Astrocyte (in vitro differentiated cells and primary cell): Measurements from ENCODE around the gene CRYGN. TPM values are rescaled to one million over a fixed set of nuclear protein-coding genes. Genes with fewer than 3 reads are reported as not detected.
A peak's percentile ranks its signal among the peaks of the same experiment; 100 is the strongest.

Experiments used
- DNase-seq: peaks from one replicate; pipeline ENCODE4 v3.0.0-alpha.2; 2010; ENCODE audit warnings: low read depth
- FAIRE-seq: peaks from 2 replicates; lab custom pipeline; 2011; peaks lifted over from hg19 to GRCh38; lab: Jason Lieb, UNC
- H2AFZ ChIP-seq: 2 replicates; pipeline ENCODE4 v1.6.0; 2012; ENCODE audit warnings: low read depth, low read length, inconsistent platforms
- H3K27ac ChIP-seq: 2 replicates; pipeline ENCODE4 v1.5.1; 2011; ENCODE audit warnings: low read depth, low read length, inconsistent platforms
- H3K27me3 ChIP-seq: 2 replicates; pipeline ENCODE4 v1.6.0; 2011; ENCODE audit warnings: low read length, inconsistent platforms; ENCODE audit not compliant: insufficient read depth
- H3K36me3 ChIP-seq: 2 replicates; pipeline ENCODE4 v1.5.1; 2011; ENCODE audit warnings: low read length, inconsistent platforms; ENCODE audit not compliant: insufficient read depth
- H3K4me1 ChIP-seq: 2 replicates; pipeline ENCODE4 v1.5.1; 2011; ENCODE audit warnings: low read length, inconsistent platforms; ENCODE audit not compliant: insufficient read depth
- H3K4me2 ChIP-seq: 2 replicates; pipeline ENCODE4 v1.6.0; 2012; ENCODE audit warnings: low read length, inconsistent platforms
- H3K4me3 ChIP-seq: 2 replicates; pipeline ENCODE4 v1.5.1; 2011; ENCODE audit warnings: low read depth, mild to moderate bottlenecking, low read length, inconsistent platforms; ENCODE audit not compliant: insufficient read depth
- H3K79me2 ChIP-seq: 2 replicates; pipeline ENCODE4 v1.6.0; 2012; ENCODE audit warnings: mild to moderate bottlenecking, low read length, inconsistent platforms; ENCODE audit not compliant: insufficient read depth
- H3K9ac ChIP-seq: 2 replicates; pipeline ENCODE4 v1.6.0; 2012; ENCODE audit warnings: mild to moderate bottlenecking, low read length, inconsistent platforms
- H3K9me3 ChIP-seq: 2 replicates; pipeline ENCODE4 v1.5.1; 2012; ENCODE audit warnings: low read depth, mild to moderate bottlenecking, low read length, inconsistent platforms; ENCODE audit not compliant: insufficient read depth
- H4K20me1 ChIP-seq: 2 replicates; pipeline ENCODE4 v1.6.0; 2012; ENCODE audit warnings: low read length, inconsistent platforms; ENCODE audit not compliant: insufficient read depth
- H3K27ac Mint-ChIP-seq: one replicate; pipeline ENCODE4 v1.8.0; 2021; ENCODE audit warnings: mild to moderate bottlenecking, mixed read lengths; ENCODE audit not compliant: unreplicated experiment
- H3K27me3 Mint-ChIP-seq: one replicate; pipeline ENCODE4 v1.8.0; 2021; ENCODE audit warnings: low read depth, mixed read lengths; ENCODE audit not compliant: unreplicated experiment
- H3K36me3 Mint-ChIP-seq: one replicate; pipeline ENCODE4 v1.8.0; 2021; ENCODE audit warnings: low read depth, mixed read lengths; ENCODE audit not compliant: unreplicated experiment
- H3K4me1 Mint-ChIP-seq: one replicate; pipeline ENCODE4 v1.8.0; 2021; ENCODE audit warnings: low read depth, mixed read lengths; ENCODE audit not compliant: unreplicated experiment
- H3K4me3 Mint-ChIP-seq: one replicate; pipeline ENCODE4 v1.8.0; 2021; ENCODE audit warnings: mild to moderate bottlenecking, moderate library complexity, mixed read lengths; ENCODE audit not compliant: unreplicated experiment
- H3K9me3 Mint-ChIP-seq: one replicate; pipeline ENCODE4 v1.8.0; 2021; ENCODE audit warnings: mild to moderate bottlenecking, mixed read lengths; ENCODE audit not compliant: unreplicated experiment
- EZH2 ChIP-seq: IDR thresholded peaks from 2 replicates; pipeline ENCODE4 v1.6.1; 2012; ENCODE audit warnings: mild to moderate bottlenecking, low read length, inconsistent platforms; ENCODE audit not compliant: insufficient read depth
- total RNA-seq: library from RNA; stranded (reverse); gene quantifications from 2 replicates; pipeline ENCODE4 v1.2.1, GENCODE V29; 2021
- TF ChIP-seq, protein P1 (sequence below): IDR thresholded peaks from 2 replicates; pipeline ENCODE4 v1.5.1; 2011; ENCODE audit warnings: low read depth, mild to moderate bottlenecking, inconsistent platforms, low read length, moderate library complexity; ENCODE audit not compliant: insufficient read depth

The CRYGN gene
- total RNA-seq, 1 donor from 2014 or later = not detected

DNA sequence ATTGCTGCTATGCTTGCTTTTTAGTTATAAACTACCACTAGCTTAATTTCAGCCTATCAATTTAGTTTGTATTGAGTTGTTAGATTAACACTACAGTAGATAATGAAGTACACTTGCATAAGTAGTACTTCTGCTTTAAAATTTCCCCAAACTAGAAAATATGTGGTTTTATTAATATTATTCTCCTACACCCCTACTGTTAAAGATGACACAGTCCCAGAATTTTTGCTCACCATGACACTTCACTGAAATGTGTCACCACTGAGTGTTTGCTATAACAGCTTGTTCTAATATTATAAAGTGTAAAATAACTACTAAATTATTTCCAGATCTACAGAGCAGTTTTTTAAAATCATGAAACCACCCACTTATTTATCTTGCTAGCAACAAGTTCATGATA is 48.2 kb upstream of the CRYGN start:
- DNase-seq = no peak
- Histone ChIP-seq H3K9me3 (no peaks in the 10 kb centered on the region), H3K36me3 (peaks cover 32% of the 10 kb centered on the region), H3K79me2 (peaks cover 84% of the 10 kb centered on the region), H3K27me3 (no peaks in the 10 kb centered on the region), H3K4me3 (no peak overlapping the region), H3K9ac (no peak overlapping the region), H2AFZ (no peak overlapping the region), H4K20me1 (peaks cover 35% of the 10 kb centered on the region), H3K4me1 (peaks cover 31% of the 10 kb centered on the region), H3K4me2 (no peak overlapping the region), H3K27ac (no peak overlapping the region)
- no peaks in the 10 kb centered on the region for H3K27me3 Mint-ChIP-seq
- H3K27ac Mint-ChIP-seq = no peak overlapping the region
- peaks cover 50% of the 10 kb centered on the region for H3K4me1 Mint-ChIP-seq
- no peak overlapping the region for H3K4me3 Mint-ChIP-seq
- TF ChIP-seq, protein P1, sequence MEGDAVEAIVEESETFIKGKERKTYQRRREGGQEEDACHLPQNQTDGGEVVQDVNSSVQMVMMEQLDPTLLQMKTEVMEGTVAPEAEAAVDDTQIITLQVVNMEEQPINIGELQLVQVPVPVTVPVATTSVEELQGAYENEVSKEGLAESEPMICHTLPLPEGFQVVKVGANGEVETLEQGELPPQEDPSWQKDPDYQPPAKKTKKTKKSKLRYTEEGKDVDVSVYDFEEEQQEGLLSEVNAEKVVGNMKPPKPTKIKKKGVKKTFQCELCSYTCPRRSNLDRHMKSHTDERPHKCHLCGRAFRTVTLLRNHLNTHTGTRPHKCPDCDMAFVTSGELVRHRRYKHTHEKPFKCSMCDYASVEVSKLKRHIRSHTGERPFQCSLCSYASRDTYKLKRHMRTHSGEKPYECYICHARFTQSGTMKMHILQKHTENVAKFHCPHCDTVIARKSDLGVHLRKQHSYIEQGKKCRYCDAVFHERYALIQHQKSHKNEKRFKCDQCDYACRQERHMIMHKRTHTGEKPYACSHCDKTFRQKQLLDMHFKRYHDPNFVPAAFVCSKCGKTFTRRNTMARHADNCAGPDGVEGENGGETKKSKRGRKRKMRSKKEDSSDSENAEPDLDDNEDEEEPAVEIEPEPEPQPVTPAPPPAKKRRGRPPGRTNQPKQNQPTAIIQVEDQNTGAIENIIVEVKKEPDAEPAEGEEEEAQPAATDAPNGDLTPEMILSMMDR = no peak
- no peak for TF ChIP-seq EZH2
- peaks cover 4% of the 10 kb centered on the region for H3K9me3 Mint-ChIP-seq
- peaks cover 22% of the 10 kb centered on the region for H3K36me3 Mint-ChIP-seq
- no peak for FAIRE-seq

DNA sequence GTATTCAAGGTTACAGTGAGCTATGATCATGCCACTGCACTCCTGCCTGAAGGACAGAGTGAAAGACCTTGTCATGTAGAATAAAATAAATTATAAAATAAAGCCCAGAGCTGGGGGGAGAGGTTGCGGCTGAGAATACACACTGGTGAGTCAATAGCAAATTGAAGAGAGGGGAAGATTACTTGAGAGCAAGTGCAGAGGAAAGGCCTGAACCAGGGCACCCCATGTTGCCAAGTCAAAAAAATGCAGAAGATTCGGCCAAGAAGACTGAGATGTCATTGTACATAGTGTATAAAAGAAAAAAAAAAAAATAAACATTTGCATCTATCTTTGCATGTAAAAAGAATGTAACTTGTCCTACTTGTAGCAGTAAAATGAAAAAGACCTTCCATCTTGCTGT is 47.3 kb upstream of the CRYGN start:
- peaks cover 38% of the 10 kb centered on the region for H3K36me3 ChIP-seq
- no peak overlapping the region for H2AFZ ChIP-seq
- H3K27ac ChIP-seq = no peak overlapping the region
- FAIRE-seq = no peak
- Mint-ChIP-seq H3K27ac (no peak overlapping the region), H3K4me3 (no peak overlapping the region), H3K27me3 (no peaks in the 10 kb centered on the region), H3K4me1 (peaks cover 46% of the 10 kb centered on the region), H3K9me3 (peaks cover 4% of the 10 kb centered on the region), H3K36me3 (peaks cover 25% of the 10 kb centered on the region)
- TF ChIP-seq, protein P1 = no peak
- no peak for TF ChIP-seq EZH2
- no peaks in the 10 kb centered on the region for H3K9me3 ChIP-seq
- peaks cover 84% of the 10 kb centered on the region for H3K79me2 ChIP-seq
- H3K4me1 ChIP-seq = peaks cover 27% of the 10 kb centered on the region
- no peak overlapping the region for H3K9ac ChIP-seq
- H3K4me2 ChIP-seq = no peak overlapping the region
- H3K27me3 ChIP-seq = no peaks in the 10 kb centered on the region
- DNase-seq = no peak
- peaks cover 37% of the 10 kb centered on the region for H4K20me1 ChIP-seq
- no peak overlapping the region for H3K4me3 ChIP-seq

DNA sequence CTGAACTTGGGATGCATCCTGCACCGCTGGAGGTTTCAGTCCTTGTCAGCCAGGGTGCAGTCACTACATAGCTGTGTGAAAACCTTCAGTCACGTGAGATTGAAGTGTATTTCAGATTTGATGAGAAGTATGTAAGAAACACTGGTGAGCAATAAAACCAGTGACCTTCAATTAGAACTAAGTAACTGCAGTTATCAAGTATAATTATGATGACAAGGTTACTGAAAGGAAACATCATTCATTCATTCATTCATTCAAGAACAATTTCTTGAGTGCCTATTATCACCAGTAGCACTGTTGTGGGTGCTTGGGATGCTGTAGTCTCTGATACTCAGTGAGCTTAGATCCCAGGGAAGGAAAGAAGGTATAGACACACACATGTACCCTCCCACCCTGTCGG is 46.1 kb upstream of the CRYGN start:
- H3K36me3 ChIP-seq = peaks cover 38% of the 10 kb centered on the region
- Mint-ChIP-seq H3K36me3 (peaks cover 25% of the 10 kb centered on the region), H3K27me3 (no peaks in the 10 kb centered on the region), H3K4me1 (peaks cover 42% of the 10 kb centered on the region), H3K9me3 (peaks cover 4% of the 10 kb centered on the region), H3K27ac (no peak overlapping the region), H3K4me3 (no peak overlapping the region)
- H3K4me2 ChIP-seq = no peak overlapping the region
- H2AFZ ChIP-seq = no peak overlapping the region
- no peaks in the 10 kb centered on the region for H3K9me3 ChIP-seq
- peaks cover 84% of the 10 kb centered on the region for H3K79me2 ChIP-seq
- DNase-seq = no peak
- TF ChIP-seq, protein P1 = no peak
- no peak for TF ChIP-seq EZH2
- H3K9ac ChIP-seq = no peak overlapping the region
- no peak for FAIRE-seq
- no peaks in the 10 kb centered on the region for H3K27me3 ChIP-seq
- no peak overlapping the region for H3K4me3 ChIP-seq
- peaks cover 45% of the 10 kb centered on the region for H4K20me1 ChIP-seq
- peaks cover 17% of the 10 kb centered on the region for H3K4me1 ChIP-seq
- peak overlapping the region; percentile 62 for H3K27ac ChIP-seq
